Endodermal cell (in vitro differentiated cells): ENCODE data around the gene MTMR3. TPM values are rescaled to one million over a fixed set of nuclear protein-coding genes. Genes with fewer than 3 reads are reported as not detected.

ENCODE experiments used
- DNase-seq: peaks from one replicate; pipeline ENCODE4 v3.0.0-alpha.2; 2017
- H3K27ac ChIP-seq: 2 replicates; pipeline ENCODE4 v1.5.1; 2013; ENCODE audit warnings: mild to moderate bottlenecking, low read depth, low read length, moderate library complexity
- H3K27me3 ChIP-seq: 2 replicates; pipeline ENCODE4 v1.6.1; 2013; ENCODE audit warnings: mild to moderate bottlenecking, low read length, moderate library complexity; ENCODE audit not compliant: insufficient read depth, control insufficient read depth, poor library complexity, severe bottlenecking
- H3K36me3 ChIP-seq: 2 replicates; pipeline ENCODE4 v1.7.0; 2013; ENCODE audit warnings: mild to moderate bottlenecking, low read length, moderate library complexity; ENCODE audit not compliant: control insufficient read depth, insufficient read depth
- H3K4me1 ChIP-seq: one replicate; pipeline ENCODE4 v1.7.0; 2013; ENCODE audit warnings: low read length; ENCODE audit not compliant: control insufficient read depth, insufficient read depth
- H3K4me3 ChIP-seq: 2 replicates; pipeline ENCODE4 v1.5.1; 2013; ENCODE audit warnings: mild to moderate bottlenecking, low read length, moderate library complexity
- H3K9ac ChIP-seq: 2 replicates; pipeline ENCODE4 v1.6.1; 2013; ENCODE audit warnings: mild to moderate bottlenecking, low read length, moderate library complexity; ENCODE audit not compliant: poor library complexity, severe bottlenecking; ENCODE audit errors: extremely low read depth
- H3K9me3 ChIP-seq: 2 replicates; pipeline ENCODE4 v1.6.1; 2013; ENCODE audit warnings: mild to moderate bottlenecking, low read length, moderate library complexity; ENCODE audit not compliant: control insufficient read depth
- H3K27ac Mint-ChIP-seq: 2 replicates; pipeline ENCODE4 v1.8.0; 2020; ENCODE audit warnings: mixed read lengths
- H3K27me3 Mint-ChIP-seq: 2 replicates; pipeline ENCODE4 v1.8.0; 2021; ENCODE audit warnings: mild to moderate bottlenecking, mixed read lengths; ENCODE audit not compliant: insufficient read depth
- H3K36me3 Mint-ChIP-seq: 2 replicates; pipeline ENCODE4 v1.8.0; 2020; ENCODE audit warnings: low read depth, mixed read lengths
- H3K4me1 Mint-ChIP-seq: 2 replicates; pipeline ENCODE4 v1.8.0; 2020; ENCODE audit warnings: mixed read lengths
- H3K4me3 Mint-ChIP-seq: 2 replicates; pipeline ENCODE4 v1.8.0; 2020; ENCODE audit warnings: mild to moderate bottlenecking, moderate library complexity, mixed read lengths
- H3K9me3 Mint-ChIP-seq: 2 replicates; pipeline ENCODE4 v1.8.0; 2020; ENCODE audit warnings: mild to moderate bottlenecking, mixed read lengths
- CTCF ChIP-seq: fragments of 200-600 bp; sonication (generic); conservative IDR thresholded peaks from 2 replicates; pipeline ENCODE4 v1.5.0; 2021; ENCODE audit warnings: antibody characterized with exemption, mild to moderate bottlenecking
- WGBS, 2 experiments: methylation state at CpG; one replicate each; pipeline versions ENCODE4 v1.1.5 to v1.1.7; 2013; ENCODE audit warnings: missing lambda C conversion rate in 2 of 2, mixed read lengths in 1 of 2; ENCODE audit not compliant: insufficient coverage in 1 of 2, insufficient read length in 1 of 2; 5-methylcytosine and 5-hydroxymethylcytosine counted together
- total RNA-seq, 2 donors: library from RNA; stranded (reverse); fragmentation: NEBNext Ultra II Directional in 1 of 2; extraction: Animal tissue kit (Norgen Biotek cat#: 25700) in 1 of 2; gene quantifications; 2 replicates in 1 of 2; 3 replicates in 1 of 2; pipeline ENCODE4 v1.2.1, GENCODE V29; 2021

The MTMR3 gene
- total RNA-seq, 2 donors from 2014 or later = 30.9 to 41.3 TPM

GRCh38 chr22:29873943-29874342, 9.0 kb upstream of the MTMR3 start:
- H3K27me3 Mint-ChIP-seq = peaks cover 5% of the 10 kb centered on the region
- WGBS, 2 experiments = 85% methylated on average over 2 of the region's 2 CpGs; no CpG with 5 or more reads in 1 of the 2 experiments
- no peak overlapping the region for H3K9ac ChIP-seq
- peaks cover 15% of the 10 kb centered on the region for H3K4me1 Mint-ChIP-seq
- H3K4me3 Mint-ChIP-seq = no peak overlapping the region
- no peaks in the 10 kb centered on the region for H3K9me3 ChIP-seq
- no peaks in the 10 kb centered on the region for H3K27me3 ChIP-seq
- H3K4me1 ChIP-seq = no peaks in the 10 kb centered on the region
- no peaks in the 10 kb centered on the region for H3K9me3 Mint-ChIP-seq
- no peaks in the 10 kb centered on the region for H3K36me3 Mint-ChIP-seq
- no peak for TF ChIP-seq CTCF
- H3K36me3 ChIP-seq = no peaks in the 10 kb centered on the region
- no peak overlapping the region for H3K27ac Mint-ChIP-seq
- H3K27ac ChIP-seq = no peak overlapping the region
- no peak overlapping the region for H3K4me3 ChIP-seq
- no peak for DNase-seq

- no peak for DNase-seq
- Histone ChIP-seq H3K9ac (no peak overlapping the region), H3K4me1 (no peaks in the 10 kb centered on the region), H3K27me3 (no peaks in the 10 kb centered on the region), H3K27ac (no peak overlapping the region), H3K36me3 (no peaks in the 10 kb centered on the region), H3K4me3 (no peak overlapping the region), H3K9me3 (no peaks in the 10 kb centered on the region)
- Mint-ChIP-seq H3K27me3 (peaks cover 6% of the 10 kb centered on the region), H3K9me3 (no peaks in the 10 kb centered on the region), H3K36me3 (no peaks in the 10 kb centered on the region), H3K27ac (no peak overlapping the region), H3K4me1 (peaks cover under 1% of the 10 kb centered on the region), H3K4me3 (no peak overlapping the region)
- 87 to 94% methylated on average over 2 of the region's 2 CpGs for WGBS, 2 experiments
- no peak for TF ChIP-seq CTCF
These were observed 5.4 kb upstream of the MTMR3 start for GRCh38 chr22:29877620-29878019.

DNA sequence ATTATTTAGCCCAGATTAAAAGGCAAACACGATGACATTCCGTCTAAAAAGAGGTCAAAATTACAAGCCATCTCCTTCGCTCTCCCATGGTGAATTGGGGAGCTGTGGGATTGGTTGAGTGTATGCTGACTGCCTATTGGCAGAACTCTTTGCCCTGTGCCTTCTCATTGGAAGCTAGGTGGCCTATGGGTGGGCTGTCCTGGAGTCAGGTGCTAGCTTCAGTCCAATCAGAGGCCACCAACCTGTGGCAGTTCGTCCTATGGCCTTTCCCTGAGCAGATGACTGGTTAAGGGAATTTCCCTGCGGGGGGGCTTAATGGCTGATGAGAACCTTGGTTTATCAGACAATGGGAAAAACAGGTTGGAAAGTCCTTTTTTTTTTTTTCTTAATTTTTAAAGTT, 3.2 kb upstream of the MTMR3 start:
- Histone ChIP-seq H3K4me3 (no peak overlapping the region), H3K4me1 (no peaks in the 10 kb centered on the region), H3K27me3 (no peaks in the 10 kb centered on the region), H3K27ac (no peak overlapping the region), H3K36me3 (no peaks in the 10 kb centered on the region), H3K9me3 (no peaks in the 10 kb centered on the region), H3K9ac (no peak overlapping the region)
- Mint-ChIP-seq H3K36me3 (no peaks in the 10 kb centered on the region), H3K9me3 (no peaks in the 10 kb centered on the region), H3K4me3 (no peak overlapping the region), H3K4me1 (peaks cover 6% of the 10 kb centered on the region), H3K27ac (no peak overlapping the region), H3K27me3 (peaks cover 7% of the 10 kb centered on the region)
- peak; percentile 55 for DNase-seq
- TF ChIP-seq CTCF = no peak
- 95 to 100% methylated on average over 3 to 5 of the region's 5 CpGs for WGBS, 2 experiments
